ENCODE measurements around the gene CNTNAP2. TPM values are rescaled to one million over a fixed set of nuclear protein-coding genes. Genes with fewer than 3 reads are reported as not detected.
A peak's percentile ranks its signal among the peaks of the same experiment; 100 is the strongest.

Gene CNTNAP2
- total RNA-seq, 1 donor from 2014 or later = 1.9 TPM

DNA sequence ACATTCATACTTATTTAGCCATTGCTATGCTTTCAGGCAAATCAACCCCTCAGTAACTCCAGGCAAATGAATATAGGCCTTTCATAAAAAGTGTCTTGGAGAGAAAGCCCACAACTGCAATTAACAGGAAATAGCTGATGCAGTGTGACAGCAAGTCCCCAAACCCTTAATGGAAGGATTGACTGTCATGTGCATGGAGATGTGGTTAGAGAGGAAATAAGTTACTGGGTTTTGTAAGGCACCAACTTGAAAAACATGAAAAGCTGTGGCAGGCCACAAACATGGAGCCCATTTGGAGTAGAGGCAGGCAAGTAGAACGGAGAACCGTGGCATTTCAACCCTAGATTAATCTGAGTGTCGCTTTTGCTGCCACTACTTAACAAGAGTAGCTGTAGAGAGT, 1924.6 kb downstream of the CNTNAP2 start:
- DNase-seq = no peak

DNA sequence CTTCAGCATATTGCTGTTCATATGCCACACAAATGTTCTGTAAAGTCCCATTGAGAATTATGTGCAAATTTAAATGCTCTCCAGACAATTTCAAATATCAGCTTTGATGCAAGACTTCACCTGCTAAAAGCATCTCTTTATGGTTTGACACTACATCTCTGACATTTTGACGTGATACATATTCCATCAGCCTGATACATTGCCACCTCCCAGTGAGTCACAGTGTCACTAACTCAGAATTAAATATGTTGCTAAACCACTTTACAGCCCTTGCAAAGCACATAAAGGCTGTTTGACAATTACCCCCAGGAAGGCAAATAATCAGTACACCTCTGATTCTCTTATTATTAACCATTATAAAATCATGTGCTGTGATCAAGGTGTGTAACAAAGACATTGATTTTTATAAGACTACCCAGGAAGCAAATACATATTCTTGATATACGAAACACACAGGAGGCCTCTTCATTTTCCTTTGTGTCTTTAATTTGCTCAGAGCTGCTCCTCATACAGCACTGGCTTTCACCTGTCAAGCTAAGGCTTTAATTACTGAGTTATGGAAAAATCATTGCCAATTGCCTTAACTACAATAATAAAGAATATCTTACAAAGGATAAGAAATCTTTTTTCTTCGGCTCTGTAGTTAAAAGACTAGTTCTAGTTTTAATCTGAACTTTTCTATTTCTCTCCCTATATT, 1926.5 kb downstream of the CNTNAP2 start:
- DNase-seq = no peak

- no peak for DNase-seq
Measured at GRCh38 chr7:148044173-148044572, 1927.6 kb downstream of the CNTNAP2 start.

- no peak for DNase-seq
Measured at GRCh38 chr7:148045521-148045920, 1928.9 kb downstream of the CNTNAP2 start.

DNA sequence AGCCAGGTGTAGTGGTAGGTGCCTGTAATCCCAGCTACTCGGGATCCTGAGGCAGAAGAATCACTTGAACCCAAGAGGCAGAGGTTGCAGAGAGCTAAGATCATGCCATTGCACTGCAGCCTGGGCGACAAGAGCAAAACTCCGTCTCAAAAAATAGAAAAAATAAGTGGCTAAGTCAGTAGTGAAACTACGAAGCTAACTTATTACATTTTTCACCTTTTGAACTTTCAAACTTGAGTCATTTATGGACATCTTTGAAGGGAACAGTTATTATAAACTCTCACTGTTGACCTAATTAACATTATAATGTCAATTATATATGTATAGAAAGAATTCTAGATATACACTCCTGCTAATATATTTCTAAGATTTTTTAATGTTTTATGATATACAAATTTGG, 1932.5 kb downstream of the CNTNAP2 start:
- DNase-seq = no peak

GRCh38 chr7:148050492-148051158, 1934.0 kb downstream of the CNTNAP2 start:
- DNase-seq = no peak

DNA sequence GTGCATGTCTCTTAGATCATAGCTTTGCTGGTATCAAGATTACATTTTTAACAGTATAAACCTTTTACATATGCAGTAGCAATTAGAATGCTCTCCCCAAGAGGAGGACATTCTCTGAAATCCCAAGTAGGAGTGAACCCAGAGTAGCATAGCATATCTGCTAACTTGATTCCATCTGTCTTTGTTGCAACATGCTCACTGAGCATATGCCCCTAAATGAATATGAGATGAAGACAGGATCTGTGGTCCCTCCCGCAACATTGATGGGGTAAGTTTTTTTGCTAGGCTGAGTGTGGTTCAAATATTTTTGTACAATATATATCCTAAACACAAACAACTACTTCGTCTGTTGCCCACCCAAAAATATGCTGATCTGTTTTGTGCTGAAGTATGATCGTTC, 1939.8 kb downstream of the CNTNAP2 start:
- no peak for DNase-seq

GRCh38 chr7:148058092-148058491, 1941.5 kb downstream of the CNTNAP2 start:
- DNase-seq = no peak

- DNase-seq = no peak
Measured at GRCh38 chr7:148058753-148059152, 1942.2 kb downstream of the CNTNAP2 start.

DNA sequence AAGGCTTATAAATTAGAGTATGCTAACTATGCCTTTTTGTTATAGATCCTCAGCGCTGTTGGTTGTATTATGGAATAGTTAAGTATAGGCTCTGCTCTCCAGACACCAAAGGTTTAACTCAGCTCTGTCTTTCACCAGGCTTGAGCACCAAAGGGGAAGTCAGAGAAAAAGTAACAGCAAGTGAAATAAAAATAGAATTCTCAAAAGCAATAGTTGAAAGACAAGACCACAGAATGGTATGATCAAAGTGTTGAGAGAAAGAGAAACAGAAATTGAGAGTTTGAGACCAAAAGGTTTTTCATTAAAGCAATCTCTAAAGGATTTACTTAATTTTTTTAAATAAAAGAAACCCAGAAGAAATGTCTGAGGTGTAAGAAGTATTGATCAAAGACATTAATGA, 1944.1 kb downstream of the CNTNAP2 start:
- no peak for DNase-seq

- DNase-seq = peak; percentile 53
Measured at GRCh38 chr7:148078111-148078510, 1961.5 kb downstream of the CNTNAP2 start.

GRCh38 chr7:148079206-148080080, 1962.8 kb downstream of the CNTNAP2 start:
- peak; percentile 37 for DNase-seq

GRCh38 chr7:148083448-148083847, 1966.8 kb downstream of the CNTNAP2 start:
- DNase-seq = no peak

GRCh38 chr7:148084138-148084537, 1967.5 kb downstream of the CNTNAP2 start:
- peak; percentile 92 for DNase-seq

- no peak for DNase-seq
Measured at GRCh38 chr7:148091882-148092281, 1975.3 kb downstream of the CNTNAP2 start.

DNA sequence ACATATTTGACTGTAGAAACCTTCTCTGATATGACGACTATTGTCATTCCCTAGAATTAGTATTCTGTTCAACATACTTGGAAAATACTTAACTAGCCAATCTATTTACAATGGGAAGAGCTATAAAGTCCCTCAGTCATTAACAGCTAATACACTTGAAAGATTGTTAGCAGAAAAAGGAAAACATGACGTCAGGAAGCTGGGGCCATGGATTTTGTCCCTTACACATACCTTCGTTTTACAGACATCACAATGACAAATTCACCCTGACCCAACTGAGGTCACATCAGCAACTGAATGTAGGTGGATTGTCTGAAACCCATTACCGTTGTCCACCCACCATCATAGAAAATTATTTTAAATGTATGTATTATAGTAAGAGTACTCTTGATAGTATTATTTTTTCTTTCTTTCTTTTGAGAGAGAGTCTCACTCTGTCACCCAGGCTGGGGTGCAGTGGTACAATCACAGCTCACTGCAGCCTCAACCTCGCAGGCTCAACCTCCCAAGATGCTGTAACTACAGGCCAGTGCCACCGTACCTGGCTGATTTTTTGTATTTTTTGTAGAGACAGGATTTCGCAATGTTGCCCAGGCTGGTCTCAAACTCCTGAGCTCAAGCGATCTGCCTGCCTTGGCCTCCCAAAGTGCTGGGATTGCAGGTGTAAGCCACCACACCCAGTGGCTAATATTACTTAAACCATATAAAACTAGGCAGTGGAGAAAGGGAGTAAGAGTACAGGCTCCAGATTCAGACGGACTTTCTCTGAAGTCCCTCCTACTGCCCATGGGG, 1977.0 kb downstream of the CNTNAP2 start:
- DNase-seq = no peak

- DNase-seq = peak; percentile 32
Measured at GRCh38 chr7:148095066-148095465, 1978.5 kb downstream of the CNTNAP2 start.

DNA sequence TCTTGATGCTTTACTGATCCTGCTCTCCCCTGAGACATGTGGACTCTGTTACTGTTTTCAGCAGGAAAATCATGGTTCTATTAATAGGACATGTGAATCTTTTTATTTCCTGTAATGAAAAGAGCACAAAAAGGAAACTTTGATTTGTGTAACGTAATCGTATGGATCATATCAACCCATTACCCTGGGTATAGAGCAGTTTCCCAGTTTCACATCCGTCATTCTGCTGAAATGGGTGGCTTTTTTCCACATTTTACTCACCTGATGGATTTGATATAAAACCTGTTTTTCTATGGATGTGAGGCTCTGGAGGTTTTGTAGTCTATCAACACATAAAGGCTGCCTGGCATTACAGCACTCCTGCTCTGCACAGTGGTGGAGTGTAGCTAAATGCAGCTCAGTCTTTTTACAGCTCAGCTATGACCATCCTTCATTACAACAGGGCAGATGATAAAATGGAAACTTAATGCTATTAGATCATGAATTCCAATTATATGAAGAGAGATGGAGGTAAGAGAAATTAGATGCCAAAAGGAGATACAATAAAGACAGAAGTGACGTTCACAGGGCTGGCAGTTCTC, 1987.6 kb downstream of the CNTNAP2 start:
- DNase-seq = no peak

DNA sequence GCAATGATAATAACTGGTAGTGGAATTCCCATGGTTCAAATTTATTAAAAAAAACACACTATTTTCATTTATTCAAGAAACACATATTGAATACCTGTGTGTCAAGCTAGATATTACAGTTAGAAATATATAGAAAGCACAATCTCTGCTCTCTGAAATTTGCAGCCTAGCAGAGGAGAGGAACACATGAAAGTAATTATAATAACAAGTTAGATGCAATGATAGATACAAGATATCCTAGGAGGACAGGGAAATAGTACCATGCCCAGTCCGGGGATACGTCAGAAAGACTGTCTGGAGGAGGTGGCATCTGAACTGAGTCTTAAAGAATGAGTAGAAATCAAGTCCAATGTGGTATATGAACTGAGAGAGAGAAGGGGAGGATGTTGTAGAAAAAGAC, 1988.3 kb downstream of the CNTNAP2 start:
- no peak for DNase-seq

DNA sequence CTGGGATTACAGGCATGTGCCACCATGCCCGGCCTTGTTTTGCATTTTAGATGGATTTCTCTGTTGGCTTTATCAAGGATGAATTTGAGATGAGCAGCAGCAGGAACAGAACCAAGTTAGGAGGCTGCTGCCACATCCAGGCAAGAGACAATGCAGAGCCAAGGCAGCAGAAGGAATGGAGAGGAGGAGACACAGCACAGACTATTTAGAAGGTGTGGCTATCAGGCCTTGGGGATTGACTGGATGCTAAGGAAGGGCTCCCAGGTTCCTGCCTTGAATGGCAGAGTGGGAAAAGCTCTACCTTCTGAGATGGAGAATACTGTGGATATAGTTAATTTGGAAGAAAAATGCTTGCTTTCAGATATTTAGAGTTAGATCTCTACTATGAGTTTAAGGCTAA, 1989.3 kb downstream of the CNTNAP2 start:
- DNase-seq = no peak

- no peak for DNase-seq
Measured at GRCh38 chr7:148107443-148108127, 1991.0 kb downstream of the CNTNAP2 start.

All from tongue (tissue), 2 donors.